NCI-H2196 treated with DMSO at 0.1 percent for 48 hours (cell line): Measurements from ENCODE around the gene DPF1.
"Not testable (repeated sequence)": the region's sequence is repeated elsewhere in the genome, so short reads cannot be mapped to it uniquely, and the experiment has no call there.

ENCODE experiments used
- DNase-seq: peaks from one replicate; lab custom pipeline; 2025; ENCODE audit not compliant: unreplicated experiment; lab: John Stamatoyannopoulos, UW

The DPF1 gene

GRCh38 chr19:38224014-38224862, at the start of gene DPF1:
TSS of gene DPF1 (minus strand) at chr19:38224222. CDS start at chr19:38224142, 80 bp downstream.
- peak; percentile 49 for DNase-seq

DNA sequence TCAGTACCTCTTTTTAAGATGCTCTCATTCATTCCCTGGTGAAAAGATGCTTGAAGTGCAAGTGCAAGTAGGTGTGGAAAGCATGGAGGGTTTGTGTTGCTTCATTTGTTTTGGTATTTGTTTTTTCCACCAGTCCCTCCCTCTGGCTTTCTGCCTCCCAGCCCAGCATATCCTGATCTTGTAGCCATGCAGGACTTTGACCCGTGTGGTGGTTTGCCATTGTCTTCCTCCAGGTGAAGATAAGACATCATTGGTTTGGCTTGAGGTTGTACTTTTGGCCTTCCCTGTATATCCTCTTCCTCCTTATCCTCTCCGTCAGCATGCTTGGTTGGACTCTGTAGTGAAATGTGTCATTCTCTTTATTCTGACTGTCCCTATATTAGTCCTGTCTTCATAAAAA, 49.5 kb upstream of the DPF1 start:
- no peak for DNase-seq

DNA sequence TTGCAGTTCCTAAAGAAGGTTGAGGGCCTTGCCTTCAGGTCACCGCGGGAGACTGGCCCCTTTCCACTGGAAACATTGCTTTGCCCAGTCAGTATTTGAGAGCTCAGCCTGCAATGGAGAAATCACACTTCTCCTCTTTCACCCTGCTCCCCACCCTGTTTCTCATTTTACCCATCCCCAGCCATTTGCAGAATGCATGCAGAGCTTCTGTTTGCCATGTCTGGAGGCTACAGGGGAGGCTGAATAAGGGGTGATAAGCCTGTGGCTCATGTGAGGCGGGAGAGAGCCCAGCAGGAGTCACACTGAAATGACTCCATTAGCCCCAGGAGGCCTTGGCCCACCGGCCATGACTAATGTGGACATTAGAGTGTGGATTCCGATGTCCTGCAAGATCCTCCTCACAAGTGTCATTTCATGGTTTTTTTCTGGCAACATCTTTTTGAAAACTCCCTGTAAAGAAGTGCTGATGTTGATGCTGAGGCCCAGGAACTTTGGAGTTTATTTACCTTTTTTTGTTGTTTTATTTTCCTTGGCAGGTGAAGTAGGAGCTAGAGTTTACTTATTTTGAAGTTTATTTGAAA, 46.7 kb upstream of the DPF1 start:
- no peak for DNase-seq

DNA sequence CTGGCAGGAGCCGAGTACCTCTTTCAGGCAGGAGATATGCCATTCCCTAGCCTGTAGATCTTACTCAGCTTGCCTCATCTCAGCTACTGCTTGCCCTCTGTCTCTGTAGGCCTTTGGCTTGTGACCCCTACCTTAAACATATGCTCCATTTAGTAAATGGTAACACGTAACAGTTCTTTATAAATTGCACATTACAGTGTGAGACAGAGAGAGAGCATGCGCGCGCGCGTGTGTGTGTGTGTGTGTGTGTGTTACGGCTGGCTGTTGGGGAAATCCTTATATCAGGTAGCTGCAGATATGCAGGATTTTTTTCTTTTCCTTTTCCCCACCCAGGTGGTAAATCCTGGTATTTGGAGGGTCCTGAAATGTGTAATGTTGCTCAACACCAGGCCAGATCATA, 44.5 kb upstream of the DPF1 start:
- DNase-seq: no peak

- DNase-seq: no peak
Measured at GRCh38 chr19:38267761-38268483, 43.9 kb upstream of the DPF1 start.

DNA sequence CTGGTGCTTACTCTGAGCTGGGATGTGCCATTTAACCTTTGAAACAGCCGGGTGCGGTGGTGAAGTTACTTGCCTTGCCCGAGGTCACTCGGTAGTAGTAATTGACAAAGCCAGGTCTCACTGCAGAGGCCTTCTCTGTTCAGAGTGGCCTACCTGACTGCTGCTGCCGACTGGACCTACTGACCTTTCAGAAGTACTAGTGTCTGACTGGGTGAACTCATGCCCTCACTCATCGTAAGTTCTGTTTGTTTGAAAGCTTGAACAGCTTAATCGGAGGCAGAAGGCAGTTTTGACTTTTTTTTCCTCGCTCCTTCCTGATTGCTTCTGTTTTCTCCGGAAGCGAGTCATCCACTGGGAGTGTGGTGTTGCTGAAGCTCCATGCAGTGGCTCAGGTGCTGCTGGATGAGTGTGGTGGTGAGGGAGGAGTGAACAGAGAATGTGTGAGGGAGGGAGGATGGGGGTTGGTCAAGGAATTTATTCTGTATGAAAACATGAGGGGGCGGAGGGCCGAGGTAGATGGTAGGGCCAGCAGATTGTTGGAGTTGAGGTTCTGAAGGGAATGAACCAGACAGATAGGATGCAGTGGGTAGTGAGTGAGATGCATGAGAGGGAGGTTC, 43.1 kb upstream of the DPF1 start:
- DNase-seq: no peak

GRCh38 chr19:38265921-38266429, 42.0 kb upstream of the DPF1 start:
- peak; percentile 73 for DNase-seq

DNA sequence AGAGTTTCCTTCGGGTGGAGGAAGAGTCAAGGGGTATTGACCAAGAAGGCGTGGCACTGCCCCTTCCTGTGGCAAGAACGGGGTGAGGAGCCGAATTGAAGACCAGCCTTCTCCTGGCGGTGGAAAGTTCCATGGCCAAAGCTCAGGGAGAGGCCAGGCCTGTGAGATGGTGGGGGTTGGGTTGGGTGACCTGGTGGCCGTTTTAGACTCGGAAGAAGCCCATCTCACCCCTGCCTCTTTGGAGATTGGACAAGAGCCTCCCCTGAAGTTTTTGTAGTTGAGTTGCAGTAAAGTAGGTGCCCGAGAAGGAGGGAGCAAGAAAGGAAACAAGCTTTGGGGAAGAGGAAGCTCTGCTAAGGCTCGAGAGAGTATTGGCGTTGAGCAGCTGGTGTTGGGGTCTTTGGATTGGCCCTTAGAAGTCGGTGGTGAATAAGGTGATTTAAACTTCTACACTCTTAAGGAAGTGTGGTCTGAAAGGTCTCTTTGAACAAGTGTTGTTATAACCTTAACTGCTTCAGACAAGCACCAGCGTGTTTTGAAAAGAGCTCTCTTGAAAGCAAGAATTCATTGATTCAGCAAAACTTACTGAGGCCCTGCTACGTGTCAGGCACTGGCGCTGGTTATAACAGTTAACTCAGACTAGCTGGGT, 41.3 kb upstream of the DPF1 start:
- DNase-seq: no peak

DNA sequence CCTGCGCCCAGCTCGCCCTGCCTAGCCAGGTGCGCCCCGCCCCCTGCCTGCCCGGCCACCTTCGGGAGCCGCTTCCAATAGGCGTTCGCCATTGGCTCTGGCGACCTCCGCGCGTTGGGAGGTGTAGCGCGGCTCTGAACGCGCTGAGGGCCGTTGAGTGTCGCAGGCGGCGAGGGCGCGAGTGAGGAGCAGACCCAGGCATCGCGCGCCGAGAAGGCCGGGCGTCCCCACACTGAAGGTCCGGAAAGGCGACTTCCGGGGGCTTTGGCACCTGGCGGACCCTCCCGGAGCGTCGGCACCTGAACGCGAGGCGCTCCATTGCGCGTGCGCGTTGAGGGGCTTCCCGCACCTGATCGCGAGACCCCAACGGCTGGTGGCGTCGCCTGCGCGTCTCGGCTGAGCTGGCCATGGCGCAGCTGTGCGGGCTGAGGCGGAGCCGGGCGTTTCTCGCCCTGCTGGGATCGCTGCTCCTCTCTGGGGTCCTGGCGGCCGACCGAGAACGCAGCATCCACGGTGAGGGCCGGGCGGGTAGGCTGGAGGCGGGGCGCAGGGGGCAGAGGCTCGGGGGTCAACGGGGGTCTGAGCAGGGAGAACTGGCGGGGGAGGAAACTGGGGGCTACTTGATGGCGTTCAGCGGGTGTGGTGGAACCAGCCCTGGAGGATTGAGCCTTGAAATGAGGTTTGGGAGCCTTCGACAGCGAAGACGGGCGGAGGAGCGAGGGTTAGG, 40.6 kb upstream of the DPF1 start, which contains the start of gene SPINT2:
Gene SPINT2 (plus strand): TSS at position 88 of the 727 bp plus-strand sequence. CDS start 320 bp downstream, at position 408.
- no peak for DNase-seq

DNA sequence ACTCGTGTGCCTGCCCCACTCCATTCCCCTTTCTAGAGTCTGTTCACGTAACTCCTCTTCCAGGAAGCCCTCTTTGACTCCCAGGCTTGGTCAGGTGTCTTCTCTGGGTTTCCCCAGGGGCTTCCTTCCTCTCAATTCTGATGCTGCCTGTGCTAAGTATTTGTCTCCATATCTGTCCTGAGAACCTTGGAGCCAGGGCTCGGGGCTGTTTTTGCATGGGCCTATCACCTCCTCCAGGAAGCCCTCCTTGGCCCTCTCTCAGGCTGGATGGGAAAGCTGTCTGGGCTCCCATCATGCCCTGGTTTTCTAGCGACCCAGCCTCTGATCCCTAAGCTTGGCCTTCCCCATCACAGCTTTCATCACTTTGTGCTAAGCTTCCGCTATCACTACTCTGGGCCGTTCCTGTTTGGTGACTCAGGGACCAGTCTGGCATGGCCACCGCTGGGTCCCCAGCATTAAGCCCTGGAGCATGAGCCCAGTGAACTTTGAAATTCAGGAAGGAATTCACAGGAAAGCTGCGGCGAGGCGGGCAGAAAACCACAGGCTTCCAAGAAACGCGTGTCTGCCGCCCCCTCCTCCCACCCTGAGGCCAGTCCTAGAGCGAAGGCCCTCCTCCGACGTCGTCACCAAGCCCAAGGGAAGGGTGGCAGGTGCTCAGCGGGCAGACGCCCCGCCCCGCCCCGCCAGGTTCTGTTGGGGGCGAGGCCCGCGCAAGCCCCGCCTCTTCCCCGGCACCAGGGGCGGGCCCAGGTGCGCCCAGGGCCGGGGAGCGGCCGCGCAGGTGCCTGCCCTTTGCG, 39.9 kb upstream of the DPF1 start:
- DNase-seq: peak; percentile 95

- no peak for DNase-seq
Measured at GRCh38 chr19:38262585-38263268, 38.7 kb upstream of the DPF1 start.

- not testable (repeated sequence) for DNase-seq
Measured at GRCh38 chr19:38261942-38262341, 37.9 kb upstream of the DPF1 start.

DNA sequence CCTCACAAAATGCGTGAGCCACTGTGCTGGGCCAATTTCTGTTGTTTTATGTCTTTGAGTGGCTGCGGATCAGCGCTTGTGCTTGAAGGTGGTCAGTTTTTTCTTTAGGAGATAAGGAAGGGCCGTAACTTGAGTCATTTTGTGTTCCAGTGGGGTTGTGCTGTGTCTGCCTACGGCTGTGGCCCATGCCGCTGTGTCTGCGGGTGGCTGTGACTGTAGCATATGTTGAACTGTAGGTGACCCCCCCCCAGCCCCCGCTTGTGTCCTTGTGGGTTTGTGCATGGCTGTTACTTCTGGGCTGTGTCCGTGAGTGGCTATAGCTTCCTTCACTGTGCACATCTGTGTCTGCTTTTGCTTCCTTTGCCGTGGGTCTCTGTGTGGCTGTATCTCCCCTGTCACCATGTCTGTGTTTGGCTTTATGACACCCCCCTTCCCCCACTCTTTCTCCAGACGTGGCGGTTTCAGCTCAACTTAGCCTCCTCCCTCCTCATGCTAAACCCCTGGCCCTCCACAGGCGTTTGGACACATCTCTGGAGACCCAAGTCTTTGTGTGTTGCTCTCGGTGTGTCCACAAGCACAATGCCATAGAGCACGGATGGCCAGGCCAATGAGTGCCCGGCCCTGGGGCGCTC, 31.5 kb upstream of the DPF1 start:
- DNase-seq: no peak

DNA sequence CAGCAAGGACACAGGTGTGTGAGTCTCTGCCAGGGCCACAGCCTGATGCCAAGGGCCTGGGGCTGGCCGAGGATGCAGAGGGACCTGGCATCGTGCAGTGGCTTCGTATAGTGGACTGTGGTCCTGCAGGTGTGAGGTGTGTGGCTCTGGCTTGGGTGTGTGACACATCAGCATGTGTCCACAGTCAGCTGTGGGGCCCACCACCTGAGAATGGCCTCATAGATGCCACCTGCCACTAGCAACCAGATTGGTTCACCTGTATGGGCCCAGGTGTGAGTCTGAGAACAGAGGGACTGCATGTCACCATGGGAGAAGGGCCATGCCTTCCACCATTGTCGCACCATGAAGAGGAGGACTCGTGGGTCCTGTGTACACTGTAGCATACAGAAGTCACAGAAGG, 29.8 kb upstream of the DPF1 start:
- no peak for DNase-seq

GRCh38 chr19:38252941-38253691, 29.1 kb upstream of the DPF1 start:
- no peak for DNase-seq

DNA sequence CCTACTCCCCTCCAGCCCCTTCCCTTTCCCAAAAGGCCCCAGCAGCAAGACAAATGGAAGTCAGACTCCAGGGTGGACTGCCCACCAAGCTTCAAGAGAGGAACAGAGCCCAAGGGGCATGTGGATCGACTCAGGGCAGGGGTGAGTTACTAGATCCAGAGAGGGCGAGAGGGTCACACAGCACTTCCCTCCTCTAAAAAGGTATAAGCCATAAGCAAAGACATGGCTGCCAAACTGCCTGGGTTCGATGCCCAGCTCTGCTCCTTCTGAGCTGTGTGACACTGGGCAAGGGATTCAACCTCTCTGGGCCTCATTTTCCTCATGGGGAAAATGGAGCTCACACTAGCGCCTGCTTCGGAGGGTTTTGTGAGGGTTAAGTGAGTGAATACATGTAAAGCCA, 28.4 kb upstream of the DPF1 start:
- DNase-seq: no peak

- DNase-seq: no peak
Measured at GRCh38 chr19:38251564-38252051, 27.6 kb upstream of the DPF1 start.
